Keratinocyte (primary cell): Measurements from ENCODE around the gene RCE1. TPM values are rescaled to one million over a fixed set of nuclear protein-coding genes. Genes with fewer than 3 reads are reported as not detected.

Experiments
- DNase-seq: peaks from one replicate; pipeline ENCODE4 v3.0.0-alpha.2; 2011; ENCODE audit warnings: low read depth, missing footprints, low spot score
- FAIRE-seq: peaks from 2 replicates; lab custom pipeline; 2011; peaks lifted over from hg19 to GRCh38; lab: Jason Lieb, UNC
- H2AFZ ChIP-seq: 2 replicates; pipeline ENCODE4 v1.6.0; 2012; ENCODE audit warnings: low read length, control low read depth, inconsistent platforms; ENCODE audit not compliant: control insufficient read depth
- H3K27ac ChIP-seq: 2 replicates; pipeline ENCODE4 v1.5.1; 2011; ENCODE audit warnings: low read length; ENCODE audit not compliant: control insufficient read depth, insufficient read depth
- H3K27me3 ChIP-seq: 3 replicates; pipeline ENCODE4 v1.6.0; 2011; ENCODE audit warnings: low read length; ENCODE audit not compliant: control insufficient read depth, insufficient read depth; ENCODE audit errors: extremely low read depth
- H3K36me3 ChIP-seq, 2 experiments: 2 replicates in 1 of 2; 3 replicates in 1 of 2; pipeline ENCODE4 v1.5.1; 2011; ENCODE audit warnings: low read length in 2 of 2, mild to moderate bottlenecking in 1 of 2; ENCODE audit not compliant: control insufficient read depth in 2 of 2, insufficient read depth in 2 of 2; ENCODE audit errors: extremely low read depth in 1 of 2
- H3K4me1 ChIP-seq: 3 replicates; pipeline ENCODE4 v1.5.1; 2011; ENCODE audit warnings: low read length; ENCODE audit not compliant: control insufficient read depth, insufficient read depth; ENCODE audit errors: extremely low read depth
- H3K4me2 ChIP-seq: 3 replicates; pipeline ENCODE4 v1.6.0; 2011; ENCODE audit warnings: low read depth, low read length; ENCODE audit not compliant: control insufficient read depth, insufficient read depth; ENCODE audit errors: extremely low read depth
- H3K4me3 ChIP-seq, 3 experiments: fragments of 200-600 bp in 1 of 3; sonication (generic) in 1 of 3; 2 replicates in 2 of 3; 3 replicates in 1 of 3; pipeline ENCODE4 v1.5.1; 2011 to 2016; ENCODE audit warnings: low read length in 3 of 3, mild to moderate bottlenecking in 3 of 3, control low read depth in 2 of 3, inconsistent platforms in 1 of 3, low read depth in 1 of 3, mixed read lengths in 1 of 3, mixed run types in 1 of 3, moderate library complexity in 1 of 3; ENCODE audit not compliant: control insufficient read depth in 2 of 3, insufficient read depth in 2 of 3; ENCODE audit errors: extremely low read depth in 1 of 3
- H3K79me2 ChIP-seq: 2 replicates; pipeline ENCODE4 v1.6.0; 2012; ENCODE audit warnings: low read length; ENCODE audit not compliant: control insufficient read depth, insufficient read depth
- H3K9ac ChIP-seq: 3 replicates; pipeline ENCODE4 v1.6.0; 2011; ENCODE audit warnings: low read length; ENCODE audit not compliant: control insufficient read depth, insufficient read depth; ENCODE audit errors: extremely low read depth
- H3K9me1 ChIP-seq: 3 replicates; pipeline ENCODE4 v1.6.0; 2011; ENCODE audit warnings: low read length; ENCODE audit not compliant: control insufficient read depth, insufficient read depth; ENCODE audit errors: extremely low read depth
- H3K9me3 ChIP-seq: 2 replicates; pipeline ENCODE4 v1.5.1; 2012; ENCODE audit warnings: low read depth, low read length; ENCODE audit not compliant: control insufficient read depth
- H4K20me1 ChIP-seq: 3 replicates; pipeline ENCODE4 v1.6.0; 2011; ENCODE audit warnings: low read length; ENCODE audit not compliant: control insufficient read depth, insufficient read depth; ENCODE audit errors: extremely low read depth
- CTCF ChIP-seq, 3 experiments: IDR thresholded peaks in 1 of 3; conservative IDR thresholded peaks in 1 of 3; optimal IDR thresholded peaks in 1 of 3; 2 replicates in 2 of 3; 3 replicates in 1 of 3; pipeline versions ENCODE3 to v1.5.1; 2011; ENCODE audit warnings: low read length in 3 of 3, mild to moderate bottlenecking in 3 of 3, moderate library complexity in 2 of 3, control low read depth in 1 of 3, inconsistent platforms in 1 of 3; ENCODE audit not compliant: insufficient read depth in 2 of 3; ENCODE audit errors: extremely low read depth in 1 of 3
- EZH2 ChIP-seq: IDR thresholded peaks from one replicate; pipeline ENCODE4 v1.6.1; 2012; ENCODE audit warnings: inconsistent platforms, mild to moderate bottlenecking, low read length, moderate library complexity
- dilution Hi-C: fragments of 300-500 bp; cut with MboI; formaldehyde crosslinking; loops from one replicate; pipeline ENCODE4 v1.7.0; 2020; ENCODE audit warnings: low sequenced_read_pairs; ENCODE audit not compliant: extremely low pct_ligation_motif_present
- polyA plus RNA-seq, 5 experiments: library from polyadenylated mRNA; depleted of rRNA in 3 of 5; stranded (reverse) in 3 of 5; stranded (forward) in 1 of 5; unstranded in 1 of 5; fragments of >200 nt; gene quantifications; 1 replicate in 1 of 5; 2 replicates in 3 of 5; 3 replicates in 1 of 5; pipeline versions ENCODE4 v1.2.1 to v1.2.3, GENCODE V29; 2011 to 2012; ENCODE audit warnings: missing spikeins in 2 of 5, low read depth in 1 of 5, low replicate concordance in 1 of 5

The RCE1 gene
- polyA plus RNA-seq, 1 donor (not counting 4 experiments of a cell fraction or from before 2014, with no cell fraction given): 11.2 TPM

- peaks cover 6% of the 10 kb centered on the region for H3K79me2 ChIP-seq
- TF ChIP-seq CTCF (optimal IDR thresholded peaks at IDR 0.05 in 1 of 3, IDR thresholded peaks at IDR 0.05 in 1 of 3, conservative IDR thresholded peaks at IDR 0.05 in 1 of 3; ENCODE audit: extremely low read depth in 1 of 3, insufficient read depth in 2 of 3, low read length in 3 of 3) (no peak), EZH2 (no peak)
- DNase-seq: no peak
- H3K4me2 ChIP-seq: no peak overlapping the region
- no peak overlapping the region for H2AFZ ChIP-seq
- H3K36me3 ChIP-seq: peaks cover 20 to 24% of the 10 kb centered on the region in 2 experiments
- no peak for FAIRE-seq
- H3K27ac ChIP-seq: no peak overlapping the region
- dilution Hi-C loops: no loop called here
- H4K20me1 ChIP-seq: no peaks in the 10 kb centered on the region
- no peaks in the 10 kb centered on the region for H3K9me3 ChIP-seq
- no peak overlapping the region for H3K4me3 ChIP-seq
- no peaks in the 10 kb centered on the region for H3K9me1 ChIP-seq
- no peaks in the 10 kb centered on the region for H3K27me3 ChIP-seq
- no peak overlapping the region for H3K9ac ChIP-seq
- peaks cover under 1% of the 10 kb centered on the region for H3K4me1 ChIP-seq
Measured at GRCh38 chr11:66849501-66850234, 6.4 kb downstream of the RCE1 start.

- no peaks in the 10 kb centered on the region for H3K4me1 ChIP-seq
- peaks cover 17 to 22% of the 10 kb centered on the region in 2 experiments for H3K36me3 ChIP-seq
- no peak overlapping the region for H3K4me2 ChIP-seq
- H3K9ac ChIP-seq: no peak overlapping the region
- no peak overlapping the region for H2AFZ ChIP-seq
- no peaks in the 10 kb centered on the region for H3K9me1 ChIP-seq
- no peak for DNase-seq
- H3K27me3 ChIP-seq: no peaks in the 10 kb centered on the region
- no peak overlapping the region for H3K4me3 ChIP-seq
- no peak overlapping the region for H3K27ac ChIP-seq
- TF ChIP-seq EZH2 (no peak), CTCF (optimal IDR thresholded peaks at IDR 0.05 in 1 of 3, IDR thresholded peaks at IDR 0.05 in 1 of 3, conservative IDR thresholded peaks at IDR 0.05 in 1 of 3; ENCODE audit: extremely low read depth in 1 of 3, insufficient read depth in 2 of 3, low read length in 3 of 3) (no peak)
- no peak for FAIRE-seq
- no peaks in the 10 kb centered on the region for H3K9me3 ChIP-seq
- dilution Hi-C loops: no loop called here
- peaks cover 1% of the 10 kb centered on the region for H3K79me2 ChIP-seq
- H4K20me1 ChIP-seq: no peaks in the 10 kb centered on the region
Measured at GRCh38 chr11:66850235-66850587, 7.0 kb downstream of the RCE1 start.
